GM13976 (cell line): Measurements from ENCODE around the gene P2RX4.

Experiments used
- DNase-seq: peaks from one replicate; pipeline ENCODE4 v3.0.0; 2012; ENCODE audit warnings: low spot score
- in situ Hi-C: fragments of 300-500 bp; cut with MboI; formaldehyde crosslinking; loops from one replicate; pipeline ENCODE4 v1.12.0; 2022; ENCODE audit warnings: low sequenced_read_pairs, mixed read lengths, inconsistent platforms; ENCODE audit not compliant: unreplicated experiment
- TF ChIP-seq, protein P1 (sequence below): IDR thresholded peaks from 2 replicates; pipeline ENCODE4 v1.5.1; 2012; ENCODE audit warnings: borderline replicate concordance, mild to moderate bottlenecking; ENCODE audit not compliant: insufficient read depth; ENCODE audit errors: extremely low read depth, missing control alignments, control extremely low read depth

Gene P2RX4

GRCh38 chr12:121167951-121168350 lies 42.0 kb upstream of the P2RX4 start:
- DNase-seq = no peak
- TF ChIP-seq, protein P1, sequence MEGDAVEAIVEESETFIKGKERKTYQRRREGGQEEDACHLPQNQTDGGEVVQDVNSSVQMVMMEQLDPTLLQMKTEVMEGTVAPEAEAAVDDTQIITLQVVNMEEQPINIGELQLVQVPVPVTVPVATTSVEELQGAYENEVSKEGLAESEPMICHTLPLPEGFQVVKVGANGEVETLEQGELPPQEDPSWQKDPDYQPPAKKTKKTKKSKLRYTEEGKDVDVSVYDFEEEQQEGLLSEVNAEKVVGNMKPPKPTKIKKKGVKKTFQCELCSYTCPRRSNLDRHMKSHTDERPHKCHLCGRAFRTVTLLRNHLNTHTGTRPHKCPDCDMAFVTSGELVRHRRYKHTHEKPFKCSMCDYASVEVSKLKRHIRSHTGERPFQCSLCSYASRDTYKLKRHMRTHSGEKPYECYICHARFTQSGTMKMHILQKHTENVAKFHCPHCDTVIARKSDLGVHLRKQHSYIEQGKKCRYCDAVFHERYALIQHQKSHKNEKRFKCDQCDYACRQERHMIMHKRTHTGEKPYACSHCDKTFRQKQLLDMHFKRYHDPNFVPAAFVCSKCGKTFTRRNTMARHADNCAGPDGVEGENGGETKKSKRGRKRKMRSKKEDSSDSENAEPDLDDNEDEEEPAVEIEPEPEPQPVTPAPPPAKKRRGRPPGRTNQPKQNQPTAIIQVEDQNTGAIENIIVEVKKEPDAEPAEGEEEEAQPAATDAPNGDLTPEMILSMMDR = no peak
- in situ Hi-C loops = no loop called here

GRCh38 chr12:121170151-121170550 lies 39.8 kb upstream of the P2RX4 start:
- TF ChIP-seq, protein P1 = no peak
- in situ Hi-C loops = no loop called here
- no peak for DNase-seq

DNA sequence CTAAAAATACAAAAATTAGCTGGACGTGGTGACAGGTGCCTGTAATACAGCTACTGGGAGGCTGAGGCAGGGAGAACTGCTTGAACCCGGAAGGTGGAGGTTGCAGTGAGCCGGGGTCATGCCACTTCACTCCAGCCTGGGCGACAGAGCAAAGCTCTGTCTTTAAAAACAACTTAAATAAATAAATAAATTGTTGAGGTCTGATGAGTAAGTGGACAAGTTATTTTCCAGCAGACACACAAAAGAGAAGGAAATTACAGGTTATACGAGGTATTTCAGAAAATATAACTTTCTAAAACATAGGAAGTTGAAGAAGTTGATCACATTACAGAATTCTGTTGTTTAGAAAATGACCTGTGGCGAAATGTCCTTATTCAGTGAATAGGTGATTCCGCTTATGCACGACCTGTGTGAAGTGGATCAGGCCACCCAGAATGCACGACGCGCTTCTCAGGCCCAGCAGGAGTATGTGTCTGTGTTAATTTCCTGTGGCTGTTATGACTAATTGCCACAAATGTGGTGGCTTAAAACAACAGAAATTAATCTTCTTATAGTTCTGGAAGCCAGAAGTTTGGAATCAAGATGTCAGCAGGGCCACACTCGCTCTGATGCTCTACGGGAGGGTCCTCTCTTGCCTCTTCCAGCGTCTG lies 39.2 kb upstream of the P2RX4 start:
- DNase-seq = no peak
- TF ChIP-seq, protein P1 = no peak
- in situ Hi-C loops = no loop called here

DNA sequence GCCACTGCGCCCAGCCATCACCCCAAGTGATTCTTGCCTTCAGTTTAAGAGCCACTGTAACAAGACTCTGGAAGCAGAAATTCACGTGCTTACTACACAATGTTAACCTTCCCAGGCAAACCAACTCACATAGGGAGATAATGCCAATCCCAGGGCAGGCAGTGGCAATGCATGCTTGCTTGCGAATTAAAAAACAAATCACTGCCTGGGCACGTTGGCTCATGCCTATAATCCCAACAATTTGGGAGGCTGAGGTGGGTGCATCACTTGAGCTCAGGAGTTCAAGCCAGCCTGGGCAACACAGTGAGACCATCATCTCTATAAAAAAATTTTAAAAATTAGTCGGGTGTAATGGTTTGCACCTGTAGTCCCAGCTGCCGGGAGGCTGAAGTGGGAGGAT lies 37.8 kb upstream of the P2RX4 start:
- DNase-seq = no peak
- in situ Hi-C loops = no loop called here
- TF ChIP-seq, protein P1 = no peak

GRCh38 chr12:121175383-121176119 lies 34.4 kb upstream of the P2RX4 start:
- in situ Hi-C loops = no loop called here
- TF ChIP-seq, protein P1 = no peak
- DNase-seq = peak; percentile 44

DNA sequence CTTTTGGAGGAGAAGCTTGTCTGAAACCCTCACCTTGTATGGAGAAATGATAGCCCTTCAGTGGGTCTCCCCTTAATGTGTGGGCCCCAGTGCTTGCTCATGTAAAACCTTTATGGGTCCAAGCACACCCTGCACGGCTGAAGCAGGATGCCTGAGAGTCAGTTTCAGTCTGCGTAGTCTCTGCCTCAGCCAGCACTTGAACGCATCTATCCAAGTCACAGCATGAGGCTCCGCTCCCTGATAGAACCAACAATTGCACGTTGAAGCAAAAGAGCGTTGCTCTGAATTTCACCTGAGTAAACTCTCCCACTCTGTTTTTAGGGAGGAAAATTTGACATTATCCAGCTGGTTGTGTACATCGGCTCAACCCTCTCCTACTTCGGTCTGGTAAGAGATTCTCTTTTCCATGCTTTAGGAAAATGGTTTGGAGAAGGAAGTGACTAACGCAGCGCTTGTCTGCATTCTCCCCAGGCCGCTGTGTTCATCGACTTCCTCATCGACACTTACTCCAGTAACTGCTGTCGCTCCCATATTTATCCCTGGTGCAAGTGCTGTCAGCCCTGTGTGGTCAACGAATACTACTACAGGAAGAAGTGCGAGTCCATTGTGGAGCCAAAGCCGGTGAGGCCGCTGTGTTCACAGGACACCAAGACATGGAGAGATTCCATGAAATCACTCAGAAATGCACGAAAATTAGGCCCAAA lies 33.0 kb upstream of the P2RX4 start:
- in situ Hi-C loops = no loop called here
- TF ChIP-seq, protein P1 = no peak
- no peak for DNase-seq
